ENCODE results near the gene CBFA2T3. TPM values are rescaled to one million over a fixed set of nuclear protein-coding genes. Genes with fewer than 3 reads are reported as not detected.

Gene CBFA2T3
- total RNA-seq, 6 experiments from 2014 or later: 2.5 to 9.8 (median 4.2) TPM

DNA sequence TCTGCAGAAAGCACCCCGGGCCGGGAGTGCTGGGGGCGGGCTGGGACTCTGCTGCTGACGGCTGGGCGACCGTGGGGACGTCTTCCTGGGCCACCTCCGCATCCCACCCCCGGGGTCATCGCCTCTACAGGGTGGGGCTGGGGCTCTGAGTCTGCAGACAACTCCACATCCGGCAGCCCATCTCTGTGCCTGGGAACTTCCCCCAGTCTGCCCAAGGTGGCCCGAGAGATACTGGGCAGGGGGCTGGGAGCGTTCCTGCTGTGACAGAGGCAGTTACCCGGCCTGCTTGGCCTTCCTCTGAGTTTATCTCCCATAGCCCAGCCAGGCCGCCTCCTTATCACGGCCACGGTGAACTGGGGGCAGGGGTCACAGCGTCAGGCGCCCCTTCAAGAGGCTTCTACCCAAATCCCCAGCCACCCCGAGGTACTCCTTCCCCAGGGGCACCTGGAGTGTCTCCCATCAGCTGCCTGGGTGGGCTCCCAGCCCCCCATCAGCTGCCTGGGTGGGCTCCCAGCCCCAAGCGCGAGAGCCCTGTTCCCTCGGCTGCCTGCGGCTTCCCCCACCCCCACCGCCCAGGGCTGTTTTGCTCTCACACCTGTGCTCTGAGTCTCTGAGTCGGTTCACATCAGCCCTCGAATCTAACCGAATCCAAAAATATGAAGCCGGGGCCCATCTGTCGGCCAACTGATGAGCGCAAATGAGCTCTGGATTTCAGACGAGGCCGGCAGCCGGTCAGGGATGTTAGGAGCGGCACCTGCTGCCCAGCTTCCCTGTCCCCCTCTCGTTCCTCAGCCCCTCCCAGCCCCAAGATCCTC, 15.6 kb upstream of the CBFA2T3 start:
- ATAC-seq: no peak
- H3K27ac ChIP-seq: no peak overlapping the region
- H3K4me3 ChIP-seq: no peak overlapping the region
- no peaks in the 10 kb centered on the region for H3K4me1 ChIP-seq
- H3K9me3 ChIP-seq: no peaks in the 10 kb centered on the region
- no peak for DNase-seq
- TF ChIP-seq, protein P1, sequence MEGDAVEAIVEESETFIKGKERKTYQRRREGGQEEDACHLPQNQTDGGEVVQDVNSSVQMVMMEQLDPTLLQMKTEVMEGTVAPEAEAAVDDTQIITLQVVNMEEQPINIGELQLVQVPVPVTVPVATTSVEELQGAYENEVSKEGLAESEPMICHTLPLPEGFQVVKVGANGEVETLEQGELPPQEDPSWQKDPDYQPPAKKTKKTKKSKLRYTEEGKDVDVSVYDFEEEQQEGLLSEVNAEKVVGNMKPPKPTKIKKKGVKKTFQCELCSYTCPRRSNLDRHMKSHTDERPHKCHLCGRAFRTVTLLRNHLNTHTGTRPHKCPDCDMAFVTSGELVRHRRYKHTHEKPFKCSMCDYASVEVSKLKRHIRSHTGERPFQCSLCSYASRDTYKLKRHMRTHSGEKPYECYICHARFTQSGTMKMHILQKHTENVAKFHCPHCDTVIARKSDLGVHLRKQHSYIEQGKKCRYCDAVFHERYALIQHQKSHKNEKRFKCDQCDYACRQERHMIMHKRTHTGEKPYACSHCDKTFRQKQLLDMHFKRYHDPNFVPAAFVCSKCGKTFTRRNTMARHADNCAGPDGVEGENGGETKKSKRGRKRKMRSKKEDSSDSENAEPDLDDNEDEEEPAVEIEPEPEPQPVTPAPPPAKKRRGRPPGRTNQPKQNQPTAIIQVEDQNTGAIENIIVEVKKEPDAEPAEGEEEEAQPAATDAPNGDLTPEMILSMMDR (IDR thresholded peaks at IDR 0.05): no peak
- no peak for TF ChIP-seq POLR2A (IDR thresholded peaks at IDR 0.05)
- intact Hi-C loops (cut with DNase I): no loop called here
- 17% methylated on average over 9 of the region's 36 CpGs for WGBS (ENCODE audit: insufficient coverage, low coverage, low lambda C conversion rate, missing lambda C conversion rate)
- no peaks in the 10 kb centered on the region for H3K36me3 ChIP-seq
- no peaks in the 10 kb centered on the region for H3K27me3 ChIP-seq

DNA sequence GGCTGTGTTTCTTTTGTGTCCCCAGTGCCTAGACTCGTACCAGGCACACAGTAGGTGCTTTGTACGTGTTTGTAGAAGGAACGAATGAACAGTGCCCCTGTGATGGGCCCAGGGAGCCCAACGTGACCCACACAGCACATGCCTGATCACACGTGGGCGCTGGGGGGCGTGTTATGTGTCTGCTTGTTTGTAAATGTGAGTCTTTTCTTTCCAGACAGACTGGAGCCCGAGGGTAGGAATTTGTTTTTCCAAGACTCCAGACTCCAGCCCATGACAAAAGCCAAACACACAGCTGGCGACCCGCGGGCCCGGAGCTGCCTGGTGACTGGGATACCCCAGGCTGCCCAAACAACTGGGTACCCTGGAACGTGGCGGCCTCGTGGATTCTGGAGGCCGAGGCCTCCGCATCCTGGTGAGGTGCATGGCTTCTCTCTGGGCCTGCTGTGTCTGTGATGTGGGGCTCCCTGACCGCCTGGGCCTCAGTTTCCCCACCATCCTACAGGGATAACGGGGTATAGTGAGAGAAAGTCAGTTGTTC, 14.9 kb upstream of the CBFA2T3 start:
- H3K27ac ChIP-seq: no peak overlapping the region
- no peaks in the 10 kb centered on the region for H3K4me1 ChIP-seq
- no peaks in the 10 kb centered on the region for H3K36me3 ChIP-seq
- TF ChIP-seq POLR2A (IDR thresholded peaks at IDR 0.05): no peak
- TF ChIP-seq, protein P1 (IDR thresholded peaks at IDR 0.05): no peak
- DNase-seq (no peak), ATAC-seq (no peak)
- no peak overlapping the region for H3K4me3 ChIP-seq
- intact Hi-C loops (cut with DNase I): no loop called here
- no peaks in the 10 kb centered on the region for H3K9me3 ChIP-seq
- H3K27me3 ChIP-seq: no peaks in the 10 kb centered on the region
- WGBS (ENCODE audit: insufficient coverage, low coverage, low lambda C conversion rate, missing lambda C conversion rate): 47% methylated on average over 5 of the region's 19 CpGs

DNA sequence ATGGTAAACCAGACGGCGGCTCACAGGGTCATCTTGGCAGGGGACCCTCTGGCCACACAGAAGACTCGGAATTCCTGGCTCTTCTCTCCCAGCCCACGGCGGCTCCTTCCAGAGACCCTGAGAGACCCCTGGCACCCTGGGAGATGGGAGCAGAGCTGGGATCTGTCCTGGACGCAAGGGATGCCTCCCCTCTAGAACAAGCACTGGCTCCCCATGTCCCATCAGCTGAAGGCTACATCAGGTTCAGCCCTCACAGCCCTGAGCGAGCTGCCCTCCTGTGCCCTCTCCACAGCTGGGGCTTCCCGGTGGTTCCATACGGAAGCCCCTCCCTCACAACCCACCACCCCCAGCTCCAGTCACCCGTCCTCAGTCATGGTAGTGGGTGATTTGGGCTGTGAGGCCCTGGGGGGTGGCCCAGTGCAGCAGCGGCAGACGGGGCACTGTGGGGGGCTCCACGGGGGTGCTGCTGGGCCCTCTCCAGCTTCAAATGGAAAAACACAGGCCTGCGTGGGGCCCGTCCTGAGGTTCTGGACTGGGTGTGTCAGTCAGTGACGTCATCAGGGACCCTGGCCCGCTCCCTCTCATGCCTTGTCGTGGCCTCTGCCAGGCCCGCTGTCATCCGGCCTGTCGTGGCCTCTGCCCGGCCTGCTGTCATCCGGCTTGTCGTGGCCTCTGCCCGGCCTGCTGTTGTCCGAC, 13.0 kb upstream of the CBFA2T3 start:
- Histone ChIP-seq H3K9me3 (no peaks in the 10 kb centered on the region), H3K27me3 (no peaks in the 10 kb centered on the region), H3K27ac (no peak overlapping the region), H3K36me3 (no peaks in the 10 kb centered on the region), H3K4me1 (no peaks in the 10 kb centered on the region), H3K4me3 (no peak overlapping the region)
- DNase-seq (no peak), ATAC-seq (no peak)
- no peak for TF ChIP-seq POLR2A (IDR thresholded peaks at IDR 0.05)
- TF ChIP-seq, protein P1 (IDR thresholded peaks at IDR 0.05): no peak
- intact Hi-C loops (cut with DNase I): no loop called here
- WGBS (ENCODE audit: insufficient coverage, low coverage, low lambda C conversion rate, missing lambda C conversion rate): 80% methylated on average over 2 of the region's 26 CpGs

DNA sequence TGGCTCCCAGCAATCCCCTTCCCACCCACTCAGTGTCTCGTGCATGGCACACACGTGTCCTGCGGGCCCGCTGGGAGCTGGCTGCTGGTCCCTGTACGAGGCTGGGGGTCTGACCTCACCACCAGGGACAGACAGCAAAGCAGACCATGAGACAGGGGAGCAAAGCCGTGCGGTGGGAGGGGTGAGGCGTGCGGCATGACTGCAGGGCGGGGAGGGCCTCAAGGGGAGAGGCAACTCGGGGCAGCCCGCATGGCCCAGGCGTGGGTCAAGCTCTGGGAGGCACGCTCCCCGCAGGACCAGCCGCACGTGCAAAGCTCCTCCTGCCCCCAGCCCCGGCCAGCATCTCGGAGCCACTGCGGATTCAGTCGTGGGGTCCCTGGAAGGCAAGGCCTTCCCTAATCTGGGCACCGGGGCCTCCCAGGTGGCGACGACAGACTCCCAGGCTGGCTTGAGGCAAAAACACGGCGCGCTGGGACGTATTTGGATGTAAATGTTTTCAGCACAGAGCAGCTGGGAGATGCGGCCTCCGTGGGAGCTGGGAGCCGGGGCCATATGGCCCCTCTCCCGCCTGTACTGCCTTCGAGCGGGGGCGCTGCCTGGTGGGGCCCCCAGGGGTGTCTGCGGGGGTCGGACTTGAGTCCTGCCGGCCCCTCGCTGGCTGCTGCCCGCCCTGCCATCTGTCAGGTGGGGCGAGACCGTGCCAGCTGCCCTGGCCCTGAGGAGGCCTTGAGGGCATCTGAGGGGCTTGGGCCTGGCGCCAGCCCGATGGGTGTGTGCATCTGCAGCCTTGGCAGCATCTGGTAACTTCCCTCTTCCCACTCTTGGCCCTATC, 12.2 kb upstream of the CBFA2T3 start:
- intact Hi-C loops (cut with DNase I): no loop called here
- H3K36me3 ChIP-seq: no peaks in the 10 kb centered on the region
- TF ChIP-seq, protein P1 (IDR thresholded peaks at IDR 0.05): no peak
- TF ChIP-seq POLR2A (IDR thresholded peaks at IDR 0.05): no peak
- H3K27me3 ChIP-seq: no peaks in the 10 kb centered on the region
- ATAC-seq: no peak
- H3K4me1 ChIP-seq: no peaks in the 10 kb centered on the region
- no peaks in the 10 kb centered on the region for H3K9me3 ChIP-seq
- no peak for DNase-seq
- no peak overlapping the region for H3K27ac ChIP-seq
- 88% methylated on average over 3 of the region's 44 CpGs for WGBS (ENCODE audit: insufficient coverage, low coverage, low lambda C conversion rate, missing lambda C conversion rate)
- H3K4me3 ChIP-seq: no peak overlapping the region
